ENCODE data around the gene KRTAP10-6. TPM values are rescaled to one million over a fixed set of nuclear protein-coding genes. Genes with fewer than 3 reads are reported as not detected.
A peak's percentile ranks its signal among the peaks of the same experiment; 100 is the strongest.

Gene KRTAP10-6
- total RNA-seq, 4 donors from 2014 or later: not detected

- Histone ChIP-seq H3K4me1 (peaks cover 0 to 35% (median 5%) of the 10 kb centered on the region in 3 donors), H3K4me3 (peak overlapping the region in 1 of 4 donors; percentile 30), H3K9me3 (peaks cover 0 to 11% (median 0%) of the 10 kb centered on the region in 3 donors), H3K27ac (no peak overlapping the region), H3K27me3 (peaks cover 0 to 45% (median 0%) of the 10 kb centered on the region in 4 donors), H3K36me3 (no peaks in the 10 kb centered on the region)
- intact Hi-C loops (cut with DNase I): no loop called here
- DNase-seq: no peak
- 39 to 41% methylated on average over 13 of the region's 13 CpGs for WGBS, 2 donors
- no peak for TF ChIP-seq CTCF (IDR thresholded peaks at IDR 0.05)
- TF ChIP-seq POLR2A (IDR thresholded peaks at IDR 0.05): no peak
These were observed 43.9 kb downstream of the KRTAP10-6 start for GRCh38 chr21:44548381-44548780.

GRCh38 chr21:44547656-44548331, 44.5 kb downstream of the KRTAP10-6 start:
- H3K36me3 ChIP-seq: no peaks in the 10 kb centered on the region

GRCh38 chr21:44544566-44544965, 47.7 kb downstream of the KRTAP10-6 start:
- WGBS, 2 donors: 53 to 71% methylated on average over 3 of the region's 3 CpGs
- intact Hi-C loops (cut with DNase I): no loop called here

More at GRCh38 chr21:44547656-44548331, 44.5 kb downstream of the KRTAP10-6 start:
- Histone ChIP-seq H3K4me1 (peaks cover 0 to 35% (median 5%) of the 10 kb centered on the region in 3 donors), H3K27ac (no peak overlapping the region), H3K4me3 (no peak overlapping the region), H3K9me3 (peaks cover 0 to 13% (median 0%) of the 10 kb centered on the region in 3 donors), H3K27me3 (peaks cover 0 to 45% (median 0%) of the 10 kb centered on the region in 4 donors)
- intact Hi-C loops (cut with DNase I): no loop called here
- WGBS, 2 donors: 53 to 56% methylated on average over 5 of the region's 5 CpGs
- TF ChIP-seq CTCF (IDR thresholded peaks at IDR 0.05) (no peak), POLR2A (IDR thresholded peaks at IDR 0.05) (no peak)
- no peak for DNase-seq

GRCh38 chr21:44542716-44543115, 49.6 kb downstream of the KRTAP10-6 start:
- Histone ChIP-seq H3K4me3 (no peak overlapping the region), H3K27ac (no peak overlapping the region), H3K4me1 (no peaks in the 10 kb centered on the region), H3K9me3 (peaks cover 0 to 31% (median 0%) of the 10 kb centered on the region in 3 donors), H3K27me3 (peaks cover 0 to 22% (median 0%) of the 10 kb centered on the region in 4 donors), H3K36me3 (no peaks in the 10 kb centered on the region)
- TF ChIP-seq CTCF (IDR thresholded peaks at IDR 0.05): no peak
- no peak for TF ChIP-seq POLR2A (IDR thresholded peaks at IDR 0.05)
- 70 to 86% methylated on average over 1 of the region's 1 CpG for WGBS, 2 donors
- intact Hi-C loops (cut with DNase I): no loop called here
- no peak for DNase-seq

More at GRCh38 chr21:44544566-44544965, 47.7 kb downstream of the KRTAP10-6 start:
- TF ChIP-seq CTCF (IDR thresholded peaks at IDR 0.05) (no peak), POLR2A (IDR thresholded peaks at IDR 0.05) (no peak)
- Histone ChIP-seq H3K36me3 (no peaks in the 10 kb centered on the region), H3K27me3 (peaks cover 0 to 33% (median 0%) of the 10 kb centered on the region in 4 donors), H3K4me1 (peaks cover 0 to 13% (median 5%) of the 10 kb centered on the region in 3 donors), H3K4me3 (no peak overlapping the region), H3K27ac (no peak overlapping the region), H3K9me3 (peaks cover 0 to 31% (median 0%) of the 10 kb centered on the region in 3 donors)
- DNase-seq: no peak

Other genes starting within 250 kb of the KRTAP10-6 start
- gene TRPM2, start 238.9 kb downstream of the KRTAP10-6 start, total RNA-seq: 1 to 10 TPM in 3 of 4 donors, under 1 TPM in 1; 0.40 to 6.9 (median 2.5) TPM
- gene LRRC3, start 137.0 kb downstream of the KRTAP10-6 start, total RNA-seq: 1 to 10 TPM in 2 of 4 donors, under 1 TPM in 2; 0.57 to 2.9 (median 1.1) TPM
- not detected for gene KRTAP10-1, start 52.3 kb downstream of the KRTAP10-6 start, total RNA-seq
- not detected for gene KRTAP10-2, start 41.0 kb downstream of the KRTAP10-6 start, total RNA-seq
- not detected for gene KRTAP10-3, start 33.7 kb downstream of the KRTAP10-6 start, total RNA-seq
- gene KRTAP10-4, start 18.8 kb downstream of the KRTAP10-6 start, total RNA-seq: not detected
- gene KRTAP10-5, start 11.9 kb downstream of the KRTAP10-6 start, total RNA-seq: not detected
- gene KRTAP10-7, start 8.1 kb upstream of the KRTAP10-6 start, total RNA-seq: not detected
- not detected for gene KRTAP10-8, start 19.6 kb upstream of the KRTAP10-6 start, total RNA-seq
- gene KRTAP10-9, start 34.6 kb upstream of the KRTAP10-6 start, total RNA-seq: not detected
- gene KRTAP10-10, start 44.9 kb upstream of the KRTAP10-6 start, total RNA-seq: not detected
- gene KRTAP10-11, start 53.9 kb upstream of the KRTAP10-6 start, total RNA-seq: not detected
- not detected for gene KRTAP12-4, start 62.2 kb upstream of the KRTAP10-6 start, total RNA-seq
- gene KRTAP12-3, start 65.4 kb upstream of the KRTAP10-6 start, total RNA-seq: not detected
- gene KRTAP12-2, start 74.4 kb upstream of the KRTAP10-6 start, total RNA-seq: not detected
- gene KRTAP12-1, start 89.7 kb upstream of the KRTAP10-6 start, total RNA-seq: not detected
- not detected for gene KRTAP10-12, start 104.7 kb upstream of the KRTAP10-6 start, total RNA-seq
- gene TSPEAR, start 119.1 kb upstream of the KRTAP10-6 start, total RNA-seq: not detected
- gene UBE2G2, start 209.3 kb upstream of the KRTAP10-6 start, total RNA-seq: 10 to 100 TPM; 27.9 to 70.0 (median 51.1) TPM
- 10 to 100 TPM; 22.9 to 55.0 (median 46.5) TPM for gene SUMO3, start 225.6 kb upstream of the KRTAP10-6 start, total RNA-seq